GM21360 (cell line): ENCODE results near the gene LIMS4.
"Not testable (repeated sequence)": the region's sequence is repeated elsewhere in the genome, so short reads cannot be mapped to it uniquely, and the experiment has no call there.

Experiments
- ATAC-seq: cut with Tn5 transposase; IDR thresholded peaks from one replicate; pipeline ENCODE4 v1.9.1; 2021; ENCODE audit warnings: mild to moderate bottlenecking, moderate library complexity; ENCODE audit not compliant: unreplicated experiment

LIMS4 gene, protein sequence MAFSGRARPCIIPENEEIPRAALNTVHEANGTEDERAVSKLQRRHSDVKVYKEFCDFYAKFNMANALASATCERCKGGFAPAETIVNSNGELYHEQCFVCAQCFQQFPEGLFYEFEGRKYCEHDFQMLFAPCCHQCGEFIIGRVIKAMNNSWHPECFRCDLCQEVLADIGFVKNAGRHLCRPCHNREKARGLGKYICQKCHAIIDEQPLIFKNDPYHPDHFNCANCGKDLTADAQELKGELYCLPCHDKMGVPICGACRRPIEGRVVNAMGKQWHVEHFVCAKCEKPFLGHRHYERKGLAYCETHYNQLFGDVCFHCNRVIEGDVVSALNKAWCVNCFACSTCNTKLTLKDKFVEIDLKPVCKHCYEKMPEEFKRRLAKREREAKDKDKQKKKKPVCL

DNA sequence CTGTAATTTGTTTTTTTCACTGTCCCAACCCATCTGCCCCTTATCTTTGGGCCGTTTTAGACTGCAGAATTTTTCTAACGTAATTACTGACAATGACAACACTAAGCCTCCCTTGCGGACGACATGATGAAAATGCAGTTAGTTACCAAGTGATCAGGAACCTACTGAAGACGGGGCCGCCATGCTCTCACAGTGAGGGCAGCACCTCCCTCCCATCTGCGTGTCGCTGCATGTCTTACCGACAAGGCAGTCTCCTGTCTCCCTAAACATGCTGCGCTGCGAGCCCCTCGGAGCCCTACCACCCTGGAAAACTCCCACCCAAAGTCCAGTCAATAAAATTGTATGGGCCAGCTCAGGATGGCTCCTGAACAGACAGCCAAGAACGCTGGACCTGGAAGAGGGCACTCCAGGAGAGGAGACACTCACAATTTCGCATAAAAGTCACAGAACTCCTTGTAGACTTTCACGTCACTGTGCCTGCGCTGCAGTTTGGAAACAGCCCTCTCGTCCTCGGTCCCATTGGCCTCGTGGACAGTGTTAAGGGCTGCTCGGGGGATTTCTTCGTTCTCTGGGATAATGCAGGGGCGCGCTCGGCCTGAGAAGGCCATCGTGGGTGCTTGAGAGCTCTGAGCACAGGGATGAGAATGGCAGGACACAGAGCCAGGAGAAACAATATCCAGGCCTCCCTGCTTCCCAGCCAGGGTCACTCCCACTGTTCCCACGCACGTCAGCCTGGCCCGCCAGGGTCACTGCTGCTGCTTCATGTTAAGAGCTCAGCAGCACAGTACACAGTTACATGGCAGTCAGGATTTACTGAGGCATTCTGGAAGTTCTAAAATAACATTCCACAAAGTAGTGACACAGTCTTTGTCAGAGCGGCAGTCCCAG is at the start of gene LIMS4:
Gene LIMS4 (minus strand): TSS at position 646 of the 888 bp plus-strand sequence. CDS start 38 bp downstream, at position 608.
- ATAC-seq: not testable (repeated sequence)

DNA sequence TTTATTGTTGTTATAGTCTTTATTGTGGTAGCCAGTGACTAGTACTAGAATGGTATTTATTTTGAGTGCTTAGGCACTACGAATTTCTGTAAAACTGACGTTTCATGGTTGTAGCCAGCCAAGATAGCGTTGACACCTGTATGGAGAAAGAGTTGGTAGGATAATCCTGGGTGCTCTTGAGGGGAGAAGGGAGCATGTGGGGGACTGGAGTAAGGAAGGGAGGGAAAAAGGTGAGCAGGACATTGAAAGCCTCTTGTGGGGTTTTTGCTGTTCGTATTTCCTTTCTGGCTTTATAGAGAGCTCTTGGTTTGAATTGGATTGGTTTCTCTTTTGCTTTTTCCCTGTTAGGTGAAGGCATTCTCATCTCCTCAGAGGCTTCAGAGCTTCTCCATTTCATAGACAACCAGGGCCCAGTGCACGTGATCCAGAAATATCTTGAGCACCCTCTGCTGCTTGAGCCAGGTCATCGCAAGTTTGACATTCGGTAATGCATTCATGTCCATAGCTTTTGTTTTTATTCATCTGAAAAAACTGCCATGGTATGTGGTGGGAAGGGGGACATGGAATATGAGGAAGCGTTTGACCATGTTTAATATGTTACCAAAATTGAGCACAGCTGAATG is 27.2 kb upstream of the LIMS4 start:
- ATAC-seq: not testable (repeated sequence)

DNA sequence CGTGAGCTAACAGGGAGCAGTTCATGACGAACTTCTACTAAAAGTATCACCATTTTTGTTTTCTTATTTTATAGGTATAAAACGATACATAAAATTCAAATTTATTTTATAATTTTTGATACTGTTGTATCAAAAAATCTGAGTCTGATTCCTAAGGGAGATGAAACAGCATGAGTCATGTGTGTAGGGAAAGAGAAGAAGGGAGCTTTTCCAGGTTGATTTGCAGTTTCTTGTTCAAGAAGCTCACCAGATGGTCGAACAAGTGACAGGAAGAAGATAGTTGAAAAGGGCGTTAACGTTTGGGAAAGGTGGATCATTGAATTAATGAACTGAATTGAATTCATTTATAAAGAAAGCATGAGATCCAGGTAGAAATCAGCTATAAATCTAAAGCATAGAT is 23.4 kb upstream of the LIMS4 start:
- ATAC-seq: not testable (repeated sequence)

GRCh38 chr2:110494488-110494887 is 21.9 kb upstream of the LIMS4 start:
- ATAC-seq: not testable (repeated sequence)

DNA sequence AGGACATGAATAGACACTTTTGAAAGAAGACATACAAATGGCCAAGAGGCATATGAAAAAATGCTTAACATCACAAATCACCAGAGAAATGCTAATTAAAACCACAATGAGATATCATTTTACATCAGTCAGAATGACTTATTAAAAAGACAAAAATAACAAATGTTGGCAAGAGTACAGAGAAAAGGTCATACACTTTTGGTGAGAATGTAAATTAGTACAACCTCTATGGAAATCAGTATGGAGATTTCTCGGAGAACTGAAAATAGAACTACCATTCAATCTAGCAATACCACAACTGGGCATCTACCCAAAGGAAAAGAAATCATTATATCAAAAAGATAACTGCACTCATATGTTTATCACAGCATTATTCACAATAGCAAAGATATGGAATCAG is 16.4 kb upstream of the LIMS4 start:
- ATAC-seq: not testable (repeated sequence)

DNA sequence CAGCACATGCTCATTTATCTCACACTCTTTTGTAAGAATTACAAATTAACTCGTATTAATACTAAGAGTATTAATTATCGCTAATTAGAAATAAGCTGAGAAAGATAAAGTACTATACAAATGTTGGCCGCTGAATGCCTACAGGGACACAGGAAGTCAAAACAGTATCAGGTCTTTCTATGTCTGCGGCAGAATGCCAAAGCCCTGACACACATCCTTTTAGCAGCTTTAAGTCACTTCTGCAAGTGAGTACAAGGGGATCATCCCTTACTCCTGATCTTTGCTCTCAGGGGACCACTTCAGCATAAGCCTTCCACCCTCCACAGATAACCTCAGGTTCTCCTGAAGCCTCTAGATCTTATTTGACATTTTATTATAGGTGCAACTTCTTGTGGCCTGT is 10.1 kb upstream of the LIMS4 start:
- not testable (repeated sequence) for ATAC-seq

- ATAC-seq: not testable (repeated sequence)
Observed at GRCh38 chr2:110481200-110481599, 8.6 kb upstream of the LIMS4 start.

DNA sequence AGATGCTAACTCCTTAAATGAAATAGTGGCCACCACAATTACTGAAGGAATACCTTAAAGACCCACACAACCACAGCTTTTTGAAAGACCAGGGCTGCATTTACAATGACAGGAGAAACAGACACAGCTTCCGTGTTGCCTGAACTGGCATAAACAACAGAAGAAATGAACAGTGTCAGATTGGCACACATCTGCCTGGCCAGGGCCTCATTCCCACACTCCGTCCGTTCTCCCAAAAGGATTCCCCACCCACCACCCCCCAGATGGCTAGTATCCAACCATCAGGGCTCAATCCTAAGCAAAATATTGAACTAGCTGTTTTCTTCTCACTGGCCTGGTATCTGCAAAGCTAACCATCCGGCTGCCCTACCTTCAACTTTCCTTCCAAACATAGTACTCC is 7.5 kb upstream of the LIMS4 start:
- ATAC-seq: not testable (repeated sequence)

DNA sequence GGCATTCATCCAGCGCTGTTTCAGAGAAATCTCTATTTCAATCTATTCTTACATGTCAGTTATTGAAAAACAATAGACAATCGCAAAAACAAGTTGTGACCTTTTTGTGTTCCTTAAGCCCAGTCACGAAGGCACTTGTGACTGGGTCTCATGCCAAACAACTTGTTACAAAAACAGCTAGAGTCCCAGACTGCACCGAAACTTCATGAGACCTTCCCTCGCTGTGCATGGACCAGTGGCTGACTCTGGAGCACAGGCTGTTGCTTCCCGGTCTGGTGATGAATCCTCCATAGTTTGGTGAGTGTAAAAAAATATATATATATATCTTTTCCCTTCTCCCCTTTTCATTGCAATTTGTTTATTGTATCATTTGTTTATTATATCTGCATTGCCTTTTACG is 4.8 kb upstream of the LIMS4 start:
- ATAC-seq: not testable (repeated sequence)

- ATAC-seq: not testable (repeated sequence)
Observed at GRCh38 chr2:110476952-110477351, 4.3 kb upstream of the LIMS4 start.

DNA sequence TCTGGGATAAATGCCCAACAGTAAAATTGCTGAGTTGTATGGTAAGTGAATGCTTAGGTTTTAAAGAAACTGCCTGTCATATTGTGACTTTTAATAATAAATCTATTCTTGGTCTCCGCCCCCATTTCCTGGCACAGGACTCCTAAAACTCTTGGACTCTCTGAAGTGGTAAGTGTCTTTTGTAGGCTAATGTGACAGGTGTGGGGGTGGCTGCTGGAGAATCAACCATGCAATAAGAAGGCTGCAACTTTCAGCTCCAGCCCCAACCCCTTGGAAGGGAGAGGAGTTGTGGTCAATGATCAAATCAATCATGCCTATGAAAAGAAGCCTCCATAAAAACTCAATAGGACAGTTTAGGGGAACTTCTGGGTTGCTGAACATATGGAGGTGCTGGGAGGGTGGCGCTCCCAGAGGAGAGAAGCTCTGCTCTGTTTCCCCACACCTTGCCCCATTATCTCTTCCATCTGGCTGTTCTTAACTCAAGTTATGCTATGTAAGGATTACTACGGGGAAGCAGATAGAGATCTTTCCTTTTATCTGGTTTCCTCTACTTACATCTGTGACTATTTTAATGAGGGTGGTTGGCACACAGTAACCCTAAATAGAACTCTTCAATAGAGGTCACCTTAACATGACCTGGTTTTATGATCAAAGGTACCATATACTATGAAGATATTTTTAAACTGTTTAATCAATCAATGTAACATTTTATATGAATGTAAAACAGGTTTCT is 3.2 kb upstream of the LIMS4 start:
- ATAC-seq: not testable (repeated sequence)

- ATAC-seq: peak; percentile 95
Observed at GRCh38 chr2:110474898-110475297, 2.3 kb upstream of the LIMS4 start.

GRCh38 chr2:110473059-110473358 is 393 bp upstream of the LIMS4 start:
- not testable (repeated sequence) for ATAC-seq

DNA sequence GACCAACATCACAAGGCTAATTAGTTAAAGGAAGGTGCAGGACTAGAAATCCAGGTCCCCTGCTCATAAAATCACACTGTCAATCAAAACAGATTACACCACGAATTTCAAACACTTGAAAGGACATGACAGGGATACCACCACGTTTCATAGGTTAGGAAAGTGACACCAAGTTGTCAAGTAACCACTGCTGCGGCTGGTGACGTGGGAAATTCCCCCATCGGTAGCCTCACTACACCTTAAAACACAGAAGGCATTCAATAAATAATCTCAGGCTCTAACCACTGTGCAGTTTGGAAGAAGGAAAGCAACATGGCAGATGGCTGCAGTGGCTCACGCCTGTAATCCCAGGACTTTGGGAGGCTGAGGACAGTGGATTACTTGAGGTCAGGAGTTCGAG is 3.7 kb downstream of the LIMS4 start:
- not testable (repeated sequence) for ATAC-seq

GRCh38 chr2:110465312-110465711 is 7.3 kb downstream of the LIMS4 start:
- ATAC-seq: peak; percentile 89

- not testable (repeated sequence) for ATAC-seq
Observed at GRCh38 chr2:110462458-110462857, 10.2 kb downstream of the LIMS4 start.

GRCh38 chr2:110460318-110460717 is 12.3 kb downstream of the LIMS4 start:
- not testable (repeated sequence) for ATAC-seq

GRCh38 chr2:110457214-110457590 is 15.4 kb downstream of the LIMS4 start:
- not testable (repeated sequence) for ATAC-seq

DNA sequence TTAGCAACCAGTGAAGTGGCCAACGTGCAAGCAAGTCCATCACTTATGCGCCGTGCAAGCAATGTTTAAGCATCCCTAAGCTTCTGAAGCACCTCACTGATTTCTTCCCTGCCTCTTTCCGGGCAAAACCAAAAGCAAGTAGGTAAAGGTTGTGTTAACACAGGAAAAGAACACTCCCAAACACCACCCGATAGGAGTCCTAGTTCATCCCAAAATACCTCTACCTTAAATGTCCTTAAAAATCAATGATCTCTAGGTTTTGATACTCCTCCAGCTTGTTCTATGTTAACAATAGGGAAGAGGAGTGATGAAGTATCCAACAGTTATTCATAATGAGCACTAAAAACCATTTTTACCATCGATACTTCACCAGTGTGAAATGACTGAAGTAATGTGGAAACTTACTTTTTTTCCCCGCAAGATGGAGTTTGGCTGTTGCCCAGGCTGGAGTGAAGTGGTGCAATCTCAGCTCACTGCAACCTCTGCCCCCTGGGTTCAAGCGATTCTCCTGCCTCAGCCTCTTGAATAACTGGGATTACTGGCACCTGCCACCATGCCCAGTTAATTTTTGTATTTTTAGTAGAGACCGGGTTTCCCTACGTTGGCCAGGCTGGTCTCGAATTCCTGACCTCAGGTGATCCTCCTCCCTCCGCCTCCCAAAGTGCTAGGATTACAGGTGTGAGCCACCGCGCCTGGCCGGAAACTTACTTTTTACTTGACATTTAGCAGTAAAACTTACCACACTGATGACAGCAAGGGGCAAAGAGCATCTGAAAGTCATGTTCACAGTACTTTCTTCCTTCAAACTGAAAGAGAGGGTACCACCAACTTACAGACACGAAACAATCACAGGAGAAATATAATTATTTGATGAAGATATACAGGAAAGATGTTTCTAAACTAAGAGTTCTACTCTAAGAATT is 16.1 kb downstream of the LIMS4 start:
- ATAC-seq: not testable (repeated sequence)
